Measurements from ENCODE around the gene RNF207. TPM values are rescaled to one million over a fixed set of nuclear protein-coding genes. Genes with fewer than 3 reads are reported as not detected.
A peak's percentile ranks its signal among the peaks of the same experiment; 100 is the strongest.

The RNF207 gene
- total RNA-seq, 1 experiment from 2014 or later, result 115 TPM

DNA sequence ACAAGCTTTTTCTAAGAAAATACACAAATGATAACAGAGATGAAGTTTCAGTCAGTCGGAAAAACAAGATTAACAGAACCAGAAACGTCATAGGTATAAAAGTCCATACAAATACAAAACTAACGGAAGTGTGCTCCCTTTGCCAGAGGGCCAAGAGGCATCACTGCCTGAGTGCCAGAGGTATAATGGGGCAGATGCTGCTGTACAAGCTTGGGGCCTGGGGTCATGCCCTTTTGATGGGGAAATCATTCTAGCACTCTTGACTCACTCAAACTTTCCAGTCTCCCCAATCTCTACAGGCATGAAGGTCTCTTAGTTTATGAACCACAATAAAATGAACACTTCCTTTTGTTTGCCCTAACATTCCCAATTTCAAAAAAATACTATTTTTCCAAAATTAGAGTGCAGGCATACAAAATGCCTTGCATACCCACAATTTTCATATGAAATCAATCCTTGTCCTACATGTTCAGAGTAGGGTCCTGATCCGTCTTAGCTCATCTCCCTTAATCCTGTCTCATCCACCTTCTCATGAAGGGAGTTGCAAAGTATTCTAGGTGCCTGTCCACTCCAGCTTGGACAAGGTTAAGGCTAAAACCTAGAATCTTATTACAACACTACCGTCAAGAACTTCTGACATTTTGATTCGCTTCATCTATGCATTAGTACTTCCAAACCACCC is 8.0 kb upstream of the RNF207 start:
- ChIA-PET POLR2A (no interaction called here), CTCF (no interaction called here)
- intact Hi-C loops (cut with micrococcal nuclease; ENCODE audit: unreplicated experiment), result no loop called here
- DNase-seq (ENCODE audit: low read depth, low spot score), result no peak
- Histone ChIP-seq H3K36me3 (ENCODE audit: control insufficient read depth, insufficient read depth, low read length) (peaks cover 26% of the 10 kb centered on the region), H3K27ac (ENCODE audit: low read length) (peak overlapping the region; percentile 99), H3K4me1 (ENCODE audit: control insufficient read depth, insufficient read depth, low read length) (peaks cover 15% of the 10 kb centered on the region), H3K9me3 (ENCODE audit: control insufficient read depth, insufficient read depth, low read depth, low read length) (no peaks in the 10 kb centered on the region), H3K4me3 (ENCODE audit: low read depth in 2 of 2, low read length in 2 of 2) (peak overlapping the region; percentile 86 to 96), H3K27me3 (ENCODE audit: control insufficient read depth, insufficient read depth, low read length) (no peaks in the 10 kb centered on the region)
- TF ChIP-seq, protein P1, sequence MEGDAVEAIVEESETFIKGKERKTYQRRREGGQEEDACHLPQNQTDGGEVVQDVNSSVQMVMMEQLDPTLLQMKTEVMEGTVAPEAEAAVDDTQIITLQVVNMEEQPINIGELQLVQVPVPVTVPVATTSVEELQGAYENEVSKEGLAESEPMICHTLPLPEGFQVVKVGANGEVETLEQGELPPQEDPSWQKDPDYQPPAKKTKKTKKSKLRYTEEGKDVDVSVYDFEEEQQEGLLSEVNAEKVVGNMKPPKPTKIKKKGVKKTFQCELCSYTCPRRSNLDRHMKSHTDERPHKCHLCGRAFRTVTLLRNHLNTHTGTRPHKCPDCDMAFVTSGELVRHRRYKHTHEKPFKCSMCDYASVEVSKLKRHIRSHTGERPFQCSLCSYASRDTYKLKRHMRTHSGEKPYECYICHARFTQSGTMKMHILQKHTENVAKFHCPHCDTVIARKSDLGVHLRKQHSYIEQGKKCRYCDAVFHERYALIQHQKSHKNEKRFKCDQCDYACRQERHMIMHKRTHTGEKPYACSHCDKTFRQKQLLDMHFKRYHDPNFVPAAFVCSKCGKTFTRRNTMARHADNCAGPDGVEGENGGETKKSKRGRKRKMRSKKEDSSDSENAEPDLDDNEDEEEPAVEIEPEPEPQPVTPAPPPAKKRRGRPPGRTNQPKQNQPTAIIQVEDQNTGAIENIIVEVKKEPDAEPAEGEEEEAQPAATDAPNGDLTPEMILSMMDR (IDR thresholded peaks at IDR 0.05), result no peak
- TF ChIP-seq TCF7L2 (IDR thresholded peaks at IDR 0.05; ENCODE audit: low read depth, low read length) (no peak), SIN3A (IDR thresholded peaks at IDR 0.05; ENCODE audit: borderline replicate concordance, insufficient read depth, low read depth, low read length) (no peak), POLR2AphosphoS5 (IDR thresholded peaks at IDR 0.05; ENCODE audit: low read depth, low read length) (no peak)
- TF ChIP-seq, protein P2, sequence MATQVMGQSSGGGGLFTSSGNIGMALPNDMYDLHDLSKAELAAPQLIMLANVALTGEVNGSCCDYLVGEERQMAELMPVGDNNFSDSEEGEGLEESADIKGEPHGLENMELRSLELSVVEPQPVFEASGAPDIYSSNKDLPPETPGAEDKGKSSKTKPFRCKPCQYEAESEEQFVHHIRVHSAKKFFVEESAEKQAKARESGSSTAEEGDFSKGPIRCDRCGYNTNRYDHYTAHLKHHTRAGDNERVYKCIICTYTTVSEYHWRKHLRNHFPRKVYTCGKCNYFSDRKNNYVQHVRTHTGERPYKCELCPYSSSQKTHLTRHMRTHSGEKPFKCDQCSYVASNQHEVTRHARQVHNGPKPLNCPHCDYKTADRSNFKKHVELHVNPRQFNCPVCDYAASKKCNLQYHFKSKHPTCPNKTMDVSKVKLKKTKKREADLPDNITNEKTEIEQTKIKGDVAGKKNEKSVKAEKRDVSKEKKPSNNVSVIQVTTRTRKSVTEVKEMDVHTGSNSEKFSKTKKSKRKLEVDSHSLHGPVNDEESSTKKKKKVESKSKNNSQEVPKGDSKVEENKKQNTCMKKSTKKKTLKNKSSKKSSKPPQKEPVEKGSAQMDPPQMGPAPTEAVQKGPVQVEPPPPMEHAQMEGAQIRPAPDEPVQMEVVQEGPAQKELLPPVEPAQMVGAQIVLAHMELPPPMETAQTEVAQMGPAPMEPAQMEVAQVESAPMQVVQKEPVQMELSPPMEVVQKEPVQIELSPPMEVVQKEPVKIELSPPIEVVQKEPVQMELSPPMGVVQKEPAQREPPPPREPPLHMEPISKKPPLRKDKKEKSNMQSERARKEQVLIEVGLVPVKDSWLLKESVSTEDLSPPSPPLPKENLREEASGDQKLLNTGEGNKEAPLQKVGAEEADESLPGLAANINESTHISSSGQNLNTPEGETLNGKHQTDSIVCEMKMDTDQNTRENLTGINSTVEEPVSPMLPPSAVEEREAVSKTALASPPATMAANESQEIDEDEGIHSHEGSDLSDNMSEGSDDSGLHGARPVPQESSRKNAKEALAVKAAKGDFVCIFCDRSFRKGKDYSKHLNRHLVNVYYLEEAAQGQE (IDR thresholded peaks at IDR 0.05; ENCODE audit: insufficient read depth in 1 of 2, low read depth in 2 of 2, low read length in 1 of 2), result no peak
- ATAC-seq, result no peak
- in situ Hi-C loops (cut with HindIII; ENCODE audit: low pct_unique_long_range_greater_than_20kb, low sequenced_read_pairs), result no loop called here
- BruUV-seq (replicated peaks), result TSS peak; percentile 84

DNA sequence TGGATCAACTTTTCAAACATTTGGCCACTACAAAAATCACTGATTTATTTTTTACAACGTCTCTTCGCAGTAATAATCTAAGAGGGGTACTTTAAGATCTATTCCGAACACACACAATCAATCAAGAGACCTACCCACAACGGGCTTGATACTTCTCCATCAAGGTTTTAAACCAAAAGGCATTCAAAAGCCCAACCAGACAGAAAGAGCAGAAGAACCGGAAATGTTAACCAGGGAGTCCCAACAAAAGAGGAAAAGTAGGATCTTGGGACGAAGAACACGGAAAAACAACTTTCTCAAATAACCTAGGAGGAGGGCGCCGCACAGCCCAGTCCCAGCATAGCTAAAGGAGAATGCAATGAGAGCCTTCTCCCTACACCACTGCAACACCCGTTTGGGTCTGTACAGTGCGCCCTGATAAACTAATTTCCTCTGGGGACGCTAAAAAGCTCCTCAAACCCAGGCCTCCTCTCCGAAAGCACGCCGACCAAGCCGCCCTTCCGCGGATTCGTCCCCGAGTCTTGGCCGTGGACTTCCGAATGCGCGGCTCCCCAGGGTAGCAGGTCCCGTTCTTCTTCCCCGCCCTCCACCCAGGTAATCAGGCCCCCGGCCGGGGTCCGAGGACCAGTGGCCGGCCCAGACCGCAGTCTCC is 7.1 kb upstream of the RNF207 start:
- in situ Hi-C loops (cut with HindIII; ENCODE audit: low pct_unique_long_range_greater_than_20kb, low sequenced_read_pairs) (no loop called here), intact Hi-C loops (cut with micrococcal nuclease; ENCODE audit: unreplicated experiment) (no loop called here)
- ChIA-PET POLR2A (interaction anchor here (0.6 kb wide), 1 partner anchor 16 kb away, joined by 5 read pairs; no protein-coding TSS in a partner anchor), CTCF (no interaction called here)
- TF ChIP-seq TCF7L2 (IDR thresholded peaks at IDR 0.05; ENCODE audit: low read depth, low read length), result no peak
- TF ChIP-seq POLR2AphosphoS5 (IDR thresholded peaks at IDR 0.05; ENCODE audit: low read depth, low read length), result no peak
- TF ChIP-seq, protein P2 (IDR thresholded peaks at IDR 0.05; ENCODE audit: insufficient read depth in 1 of 2, low read depth in 2 of 2, low read length in 1 of 2), result no peak
- Histone ChIP-seq H3K4me3 (ENCODE audit: low read depth in 2 of 2, low read length in 2 of 2) (peak overlapping the region; percentile 86 to 96), H3K27ac (ENCODE audit: low read length) (peak overlapping the region; percentile 99), H3K27me3 (ENCODE audit: control insufficient read depth, insufficient read depth, low read length) (no peaks in the 10 kb centered on the region), H3K36me3 (ENCODE audit: control insufficient read depth, insufficient read depth, low read length) (peaks cover 26% of the 10 kb centered on the region), H3K9me3 (ENCODE audit: control insufficient read depth, insufficient read depth, low read depth, low read length) (no peaks in the 10 kb centered on the region), H3K4me1 (ENCODE audit: control insufficient read depth, insufficient read depth, low read length) (peaks cover 15% of the 10 kb centered on the region)
- no TSS peak for BruUV-seq (replicated peaks)
- DNase-seq (ENCODE audit: low read depth, low spot score) (no peak), ATAC-seq (peak; percentile 26)

Measured in Panc1 (cell line).